Jurkat, Clone E6-1 (cell line): Measurements from ENCODE around the gene NUP98.
"Not testable (repeated sequence)": the region's sequence is repeated elsewhere in the genome, so short reads cannot be mapped to it uniquely, and the experiment has no call there.

Experiments used
- DNase-seq: peaks from one replicate; pipeline ENCODE4 v3.0.0-alpha.2; 2011; ENCODE audit warnings: low read depth, low spot score
- H3K4me3 ChIP-seq: 2 replicates; pipeline ENCODE4 v1.5.1; 2011; ENCODE audit warnings: mild to moderate bottlenecking, low read length, control low read depth, moderate library complexity

The NUP98 gene

DNA sequence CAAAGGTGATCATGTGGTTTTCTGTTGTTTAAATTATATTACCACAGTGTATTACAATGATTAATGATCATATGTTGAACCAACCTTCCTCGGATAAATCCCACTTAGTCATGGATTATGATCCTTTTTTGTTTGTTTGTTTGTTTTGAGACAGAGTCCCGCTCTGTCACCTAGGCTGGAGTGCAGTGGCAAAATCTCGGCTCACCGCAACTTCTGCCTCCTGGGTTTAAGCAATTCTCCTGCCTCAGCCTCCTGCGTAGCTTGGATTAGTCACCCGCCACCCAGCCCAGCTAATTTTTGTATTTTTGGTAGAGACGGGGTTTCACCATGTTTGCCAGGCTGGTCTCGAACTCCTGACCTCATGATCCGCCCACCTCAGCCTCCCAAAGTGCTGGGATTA is 30.5 kb downstream of the NUP98 start:
- not testable (repeated sequence) for DNase-seq, H3K4me3 ChIP-seq

DNA sequence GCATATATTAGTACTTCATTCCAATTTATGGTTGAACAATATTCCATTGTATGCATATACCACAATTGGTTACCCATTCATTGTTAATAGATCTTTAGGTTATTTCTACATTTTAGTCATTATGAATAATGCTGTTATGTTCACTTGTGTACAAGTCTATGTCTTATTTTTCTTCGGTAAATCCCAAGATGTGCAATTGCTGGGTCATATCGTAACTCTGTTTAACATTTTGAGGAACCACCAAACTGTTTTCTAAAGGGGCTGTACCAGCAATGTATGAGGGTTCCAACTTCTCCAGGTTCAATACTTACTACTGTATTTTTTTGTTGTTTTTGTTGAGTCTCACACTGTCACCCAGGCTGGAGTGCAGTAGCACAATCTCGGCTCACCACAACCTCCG is 33.1 kb downstream of the NUP98 start:
- no peak overlapping the region for H3K4me3 ChIP-seq
- no peak for DNase-seq

DNA sequence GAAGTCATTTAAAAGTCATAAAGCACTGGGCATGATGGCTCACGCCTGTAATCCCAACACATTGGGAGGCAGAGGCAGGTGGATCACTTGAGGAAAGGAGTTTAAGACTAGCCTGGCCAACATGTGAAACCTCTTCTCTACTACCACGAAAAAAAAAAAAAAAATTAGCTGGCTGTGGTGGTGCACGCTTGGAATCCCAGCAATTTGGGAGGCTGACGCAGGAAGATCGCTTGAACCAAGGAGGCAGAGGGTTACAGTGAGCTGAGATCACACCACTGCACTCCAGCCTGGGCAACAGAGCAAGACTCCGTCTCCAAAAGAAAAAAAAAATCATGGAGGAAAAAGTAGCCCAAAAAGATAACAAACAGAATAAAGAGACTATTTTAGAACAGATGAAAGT is 42.2 kb downstream of the NUP98 start:
- H3K4me3 ChIP-seq: no peak overlapping the region
- no peak for DNase-seq

DNA sequence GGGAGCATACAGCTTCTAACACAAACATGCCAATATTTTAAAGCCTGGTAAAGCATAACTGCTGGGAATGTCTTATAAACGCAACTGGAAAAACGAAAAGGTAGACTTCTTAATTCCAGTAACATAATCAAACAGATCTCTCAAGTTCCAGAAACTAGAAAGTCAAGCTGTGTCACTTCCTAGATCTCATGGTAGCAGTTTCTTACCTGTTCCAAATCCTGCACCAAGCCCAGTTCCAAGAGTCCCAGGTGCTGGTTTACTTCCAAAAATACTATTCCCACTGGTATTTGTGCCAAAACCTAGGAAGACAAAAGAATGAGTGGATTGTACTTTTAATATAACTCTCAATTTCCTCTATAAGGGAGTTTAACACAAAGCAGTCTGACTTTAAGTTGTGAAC is 44.2 kb downstream of the NUP98 start:
- no peak for DNase-seq
- no peak overlapping the region for H3K4me3 ChIP-seq

DNA sequence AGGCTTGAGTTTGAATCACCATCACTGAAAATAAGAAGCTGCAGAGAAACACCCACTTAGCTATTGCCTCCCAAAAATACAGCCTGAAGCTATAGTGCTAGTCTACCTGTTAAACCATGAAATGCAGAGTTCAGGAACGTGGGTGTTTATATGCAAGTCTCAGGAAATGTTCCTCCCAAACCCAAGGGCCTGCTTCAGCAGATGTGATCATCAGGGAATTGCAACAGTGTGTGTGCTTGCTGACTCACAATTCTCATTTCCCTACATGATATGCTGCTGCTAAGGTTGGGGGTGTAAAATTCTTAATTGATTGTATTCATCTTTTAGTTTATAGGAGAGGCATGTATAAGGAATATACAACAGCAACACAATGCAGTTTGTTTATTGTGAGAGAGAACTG is 49.6 kb downstream of the NUP98 start:
- no peak overlapping the region for H3K4me3 ChIP-seq
- no peak for DNase-seq

DNA sequence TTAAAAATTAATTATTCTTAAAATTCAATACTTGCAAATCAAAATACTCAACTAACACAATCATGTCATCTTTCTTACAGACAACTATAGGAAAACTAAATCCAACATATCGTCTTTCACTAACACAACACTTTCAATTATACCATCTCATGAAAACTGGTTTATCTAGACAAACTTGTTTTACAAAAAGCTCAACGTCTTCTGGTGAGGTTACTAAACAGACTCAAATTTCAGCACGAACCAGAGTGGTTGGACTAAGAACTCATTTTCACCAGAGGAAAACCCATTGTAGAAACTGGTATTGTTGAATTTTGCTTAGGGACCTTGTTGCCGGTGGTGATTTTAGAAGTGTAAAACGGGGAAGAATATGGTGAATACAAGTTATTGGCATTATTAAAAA is 52.2 kb downstream of the NUP98 start:
- DNase-seq: no peak
- H3K4me3 ChIP-seq: no peak overlapping the region

DNA sequence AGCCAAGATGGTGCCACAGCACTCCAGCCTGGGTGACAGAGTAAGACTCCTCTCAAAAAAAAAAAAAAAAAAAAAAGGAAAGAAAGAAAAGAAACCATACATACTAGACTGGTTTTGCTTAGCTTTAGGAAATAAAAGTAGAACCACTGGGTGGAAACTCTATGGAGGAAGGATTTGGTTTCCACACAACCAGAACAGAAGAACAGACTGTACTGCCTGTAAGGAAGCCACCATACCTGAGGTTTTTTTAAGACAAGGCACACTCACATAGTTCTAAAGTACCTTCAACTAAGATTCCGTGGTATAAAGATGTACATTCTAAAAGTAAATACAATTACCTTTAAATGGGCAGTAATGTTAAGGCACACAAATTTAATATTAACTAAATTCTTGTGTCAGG is 58.6 kb downstream of the NUP98 start:
- DNase-seq: no peak
- H3K4me3 ChIP-seq: no peak overlapping the region

DNA sequence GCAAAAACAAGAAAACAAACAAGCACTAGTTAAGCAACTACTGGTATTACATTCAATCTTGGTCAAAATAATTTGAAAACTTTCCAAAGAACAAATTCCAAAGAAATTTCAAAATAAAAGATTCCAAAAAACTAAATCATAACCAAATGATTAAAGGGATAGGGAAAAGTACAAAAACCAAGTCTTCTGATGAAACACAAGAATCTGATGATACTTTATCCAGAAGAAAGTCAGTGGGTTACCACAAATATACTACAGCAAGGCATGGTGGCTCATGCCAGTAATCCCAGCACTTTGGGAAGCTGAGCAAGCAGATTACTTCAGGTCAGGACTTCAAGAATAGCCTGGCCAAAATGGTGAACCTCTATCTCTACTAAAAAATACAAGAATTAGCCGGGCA is 59.1 kb downstream of the NUP98 start:
- DNase-seq: no peak
- H3K4me3 ChIP-seq: no peak overlapping the region

DNA sequence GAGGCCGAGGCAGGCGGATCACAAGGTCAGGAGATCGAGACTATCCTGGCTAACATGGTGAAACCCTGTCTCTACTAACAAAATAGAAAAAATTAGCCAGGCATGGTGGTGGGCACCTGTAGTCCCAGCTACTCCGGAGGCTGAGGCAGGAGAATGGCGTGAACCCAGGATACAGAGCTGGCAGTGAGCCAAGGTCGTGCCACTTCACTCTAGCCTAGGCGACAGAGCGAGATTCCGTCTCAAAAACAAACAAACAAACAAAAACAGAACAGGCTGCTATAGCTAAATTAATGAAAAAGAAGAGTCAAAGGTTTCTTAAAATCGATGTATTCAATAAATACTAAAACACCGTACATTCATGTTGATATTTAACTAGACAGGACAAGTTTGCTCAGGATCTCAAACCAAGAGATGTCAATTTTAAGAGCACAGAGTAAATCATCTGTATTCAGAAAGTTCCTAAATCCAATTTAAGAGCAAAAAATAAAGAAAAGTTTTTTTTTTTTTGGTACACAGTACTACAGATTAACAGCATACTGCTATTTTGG is 59.9 kb downstream of the NUP98 start:
- no peak for DNase-seq

DNA sequence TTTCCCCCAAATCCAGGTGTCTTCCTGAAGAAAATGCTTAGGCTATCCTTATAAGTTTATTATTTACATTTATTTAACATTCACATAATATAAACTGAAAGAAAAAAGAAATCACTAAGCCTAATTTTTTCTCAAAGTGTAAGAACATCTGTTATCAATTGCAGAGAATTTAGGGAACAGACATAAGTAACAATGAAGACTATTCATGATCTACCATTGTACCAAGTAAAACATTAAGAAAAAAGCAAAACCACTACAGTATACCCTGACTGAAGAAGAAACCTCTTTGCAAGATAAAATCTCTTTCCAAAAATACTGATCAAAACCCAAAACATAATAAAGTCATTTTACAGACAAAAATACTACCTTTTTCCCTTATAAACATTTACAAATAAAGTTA is 60.5 kb downstream of the NUP98 start:
- no peak for DNase-seq
- H3K4me3 ChIP-seq: no peak overlapping the region

More for the DNA sequence above, 59.9 kb downstream of the NUP98 start:
- no peak overlapping the region for H3K4me3 ChIP-seq

DNA sequence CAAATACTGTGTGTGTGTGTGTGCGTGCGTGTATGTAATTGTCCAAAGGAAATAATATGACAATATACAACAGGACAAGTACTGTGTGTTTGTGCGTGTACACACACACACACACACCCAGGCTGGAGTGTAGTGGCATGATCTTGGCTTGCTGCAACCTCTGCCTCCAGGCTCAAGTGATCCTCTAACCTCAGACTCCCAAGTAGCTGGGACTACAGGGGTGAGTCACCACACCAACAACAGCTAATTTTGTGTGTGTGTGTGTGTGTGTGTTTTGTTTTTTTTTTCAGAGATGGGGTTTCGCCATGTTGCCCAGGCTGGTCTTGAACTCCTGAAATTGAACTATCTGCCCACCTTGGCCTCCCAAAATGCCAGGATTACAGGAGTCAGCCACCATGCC is 61.5 kb downstream of the NUP98 start:
- H3K4me3 ChIP-seq: no peak overlapping the region
- no peak for DNase-seq

DNA sequence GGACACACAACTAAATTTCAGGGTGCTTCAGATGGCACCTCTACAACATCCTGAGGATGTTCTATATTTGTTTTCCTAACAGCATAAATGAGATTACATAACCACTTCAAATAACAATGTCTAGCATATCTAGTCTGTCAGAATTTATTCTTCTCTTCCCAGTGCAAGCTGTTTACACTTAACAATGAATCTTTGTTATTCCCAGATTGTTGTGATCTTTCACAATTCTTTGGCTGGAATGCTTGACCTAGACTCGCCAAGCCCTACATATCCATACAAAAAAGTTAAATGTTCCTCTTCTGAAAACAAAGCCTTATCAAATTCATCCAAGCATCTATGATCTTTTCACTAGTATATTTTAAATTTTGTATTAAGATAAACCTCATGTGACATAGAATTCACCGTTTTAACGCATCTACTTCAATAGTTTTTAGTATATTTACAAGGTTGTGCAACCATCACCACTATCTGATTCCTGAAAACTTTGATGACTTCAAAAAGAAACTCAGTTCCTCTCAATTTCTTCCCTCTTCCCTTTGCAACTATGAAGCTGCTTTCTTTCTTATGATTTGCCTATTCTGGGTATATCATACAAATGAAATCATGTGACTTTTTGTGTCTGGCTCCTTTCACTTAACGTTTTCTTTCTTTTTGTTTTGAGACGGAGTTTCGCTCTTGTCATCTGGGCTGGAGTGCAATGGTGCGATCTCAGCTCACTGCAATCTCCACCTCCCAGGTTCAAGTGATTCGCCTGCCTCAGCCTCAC is 64.5 kb downstream of the NUP98 start:
- no peak overlapping the region for H3K4me3 ChIP-seq
- DNase-seq: no peak

DNA sequence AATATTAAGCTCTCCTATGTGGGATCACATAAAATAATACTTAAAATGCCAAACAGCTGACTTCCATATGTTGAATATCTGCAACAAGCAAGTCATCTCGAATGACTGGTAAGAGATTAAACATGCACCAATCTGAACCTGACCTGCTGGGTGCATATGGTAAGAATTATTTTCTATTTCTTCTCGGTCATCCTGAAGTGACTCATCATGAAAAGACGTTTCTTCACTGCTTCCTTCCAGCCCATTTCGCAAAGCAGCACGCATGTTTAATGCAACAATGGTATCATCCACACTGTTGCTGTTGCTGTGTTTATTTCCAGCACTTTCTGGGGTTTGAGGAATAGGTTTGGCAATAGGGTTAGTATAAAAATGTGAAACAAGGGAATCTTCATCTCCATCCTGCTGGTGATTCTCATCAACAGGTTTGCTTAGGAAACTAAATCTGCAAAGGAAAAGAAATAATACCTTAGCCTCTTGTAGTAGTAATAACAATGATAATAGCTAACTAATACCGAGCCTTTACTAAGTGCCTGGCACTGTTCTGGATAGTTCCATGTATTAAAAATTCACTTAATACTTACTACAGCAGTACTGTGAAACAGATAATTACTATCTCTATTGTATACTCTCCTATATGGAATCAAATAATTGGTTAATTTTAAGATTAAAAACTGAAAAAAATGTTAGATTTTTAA is 74.2 kb downstream of the NUP98 start:
- no peak overlapping the region for H3K4me3 ChIP-seq
- no peak for DNase-seq

DNA sequence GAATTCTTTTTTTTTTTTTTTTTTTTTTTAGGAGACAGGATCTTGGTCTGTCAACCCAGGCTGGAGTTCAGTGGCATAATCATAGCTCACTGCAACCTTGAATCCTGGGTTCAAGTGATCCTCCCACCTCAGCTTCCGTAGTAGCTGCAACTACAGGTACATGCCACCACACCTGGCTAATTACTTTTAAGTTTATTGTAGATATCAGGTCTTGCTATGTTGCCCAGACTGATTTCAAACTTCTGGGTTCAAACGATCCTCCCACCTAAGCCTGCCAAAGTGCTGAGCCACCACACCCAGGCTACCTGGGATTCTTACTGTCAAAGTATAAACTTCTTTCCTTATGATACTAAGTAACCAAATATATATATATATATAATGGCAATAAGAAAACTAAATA is 75.3 kb downstream of the NUP98 start:
- no peak for DNase-seq
- no peak overlapping the region for H3K4me3 ChIP-seq

DNA sequence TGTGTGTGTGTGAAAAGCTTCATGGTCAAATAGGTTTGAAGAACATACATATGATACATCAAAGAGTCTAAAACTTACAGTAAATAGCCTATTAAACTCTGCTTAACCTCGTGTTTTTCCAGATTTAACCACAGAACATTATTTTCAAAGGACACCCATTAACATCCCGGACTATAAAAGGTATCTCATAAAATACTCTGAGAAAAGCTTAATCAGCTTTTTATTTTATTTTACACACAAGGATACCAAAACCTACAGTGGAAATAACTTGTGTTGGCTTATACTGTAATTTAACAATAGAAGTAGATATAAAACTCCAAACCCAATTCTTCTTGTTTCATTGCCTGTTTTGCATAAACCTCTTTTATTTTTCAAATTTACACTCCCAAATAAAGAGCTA is 76.4 kb downstream of the NUP98 start:
- no peak for DNase-seq
- no peak overlapping the region for H3K4me3 ChIP-seq

DNA sequence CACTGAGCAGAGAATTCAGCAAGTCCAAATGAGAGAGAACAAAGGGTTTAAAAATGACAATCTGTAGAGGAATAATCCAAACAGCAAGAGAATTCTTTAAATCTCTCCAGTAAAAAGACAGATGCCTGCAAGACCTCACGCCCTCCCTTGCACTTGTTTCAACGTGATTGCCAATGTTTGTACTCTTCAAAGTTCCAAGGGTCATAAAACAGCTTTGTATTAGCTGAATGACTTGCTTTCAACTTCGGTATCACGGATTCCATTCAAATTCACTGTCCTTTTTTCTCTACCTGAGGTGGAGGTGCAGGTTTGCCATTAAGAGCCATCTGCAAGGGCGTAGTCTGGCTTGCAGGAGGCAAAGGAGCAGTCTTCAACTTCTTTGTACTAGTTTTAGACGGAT is 85.1 kb downstream of the NUP98 start:
- DNase-seq: no peak
- no peak overlapping the region for H3K4me3 ChIP-seq

DNA sequence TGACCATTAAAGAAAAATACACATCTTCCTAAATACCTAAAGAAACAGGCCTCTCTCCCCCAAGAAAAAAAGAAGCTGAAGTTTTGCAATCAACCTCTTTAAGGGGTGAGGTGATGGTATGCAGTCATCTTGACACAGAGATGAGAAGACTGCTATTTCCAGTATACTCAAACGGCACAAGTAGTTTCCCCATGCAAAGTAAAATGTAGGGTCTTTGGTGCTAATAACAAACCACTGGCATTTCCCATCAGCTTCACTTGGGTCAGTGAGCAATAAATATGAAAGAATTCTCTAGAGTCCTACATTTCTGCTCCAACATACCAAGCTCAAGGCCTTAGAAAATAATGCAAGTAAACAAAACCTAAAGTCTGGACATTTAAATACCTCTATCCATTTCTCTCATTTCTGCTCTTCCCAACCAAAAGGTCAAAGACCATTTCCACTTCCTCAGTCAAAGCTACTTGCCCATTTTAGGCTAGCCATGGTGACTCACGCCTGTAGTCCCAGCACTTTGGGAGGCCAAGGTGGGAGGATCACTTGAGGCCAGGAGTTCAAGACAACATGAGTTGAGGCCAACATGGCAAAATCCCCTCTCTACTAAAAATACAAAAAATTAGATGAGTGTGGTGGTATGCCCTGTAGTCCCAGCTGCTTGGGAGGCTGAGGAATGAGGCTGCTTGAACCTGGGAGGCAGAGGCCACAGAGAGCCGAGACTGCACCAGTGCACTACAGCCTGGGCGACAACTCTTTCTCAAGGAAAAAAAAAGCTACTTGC is 86.7 kb downstream of the NUP98 start:
- DNase-seq: no peak
- no peak overlapping the region for H3K4me3 ChIP-seq

DNA sequence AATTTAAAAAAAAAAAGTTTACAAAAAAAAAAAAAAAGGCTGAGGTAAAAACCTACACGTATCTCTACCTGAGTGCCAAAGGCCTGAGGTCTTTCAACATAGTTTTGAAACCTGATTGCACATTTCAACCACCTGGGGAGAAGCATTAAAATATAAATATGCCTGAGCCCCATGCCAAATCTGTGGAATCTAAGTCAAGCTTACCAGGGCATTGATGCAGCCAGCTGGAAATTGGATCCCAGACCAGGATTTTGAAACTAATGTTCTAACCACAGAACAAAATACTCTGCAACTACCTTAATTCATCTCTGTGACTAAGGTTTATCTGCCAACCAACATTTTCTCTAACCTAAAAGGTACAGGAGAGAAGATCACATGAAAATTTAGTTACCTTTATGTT is 87.4 kb downstream of the NUP98 start:
- no peak overlapping the region for H3K4me3 ChIP-seq
- DNase-seq: no peak

DNA sequence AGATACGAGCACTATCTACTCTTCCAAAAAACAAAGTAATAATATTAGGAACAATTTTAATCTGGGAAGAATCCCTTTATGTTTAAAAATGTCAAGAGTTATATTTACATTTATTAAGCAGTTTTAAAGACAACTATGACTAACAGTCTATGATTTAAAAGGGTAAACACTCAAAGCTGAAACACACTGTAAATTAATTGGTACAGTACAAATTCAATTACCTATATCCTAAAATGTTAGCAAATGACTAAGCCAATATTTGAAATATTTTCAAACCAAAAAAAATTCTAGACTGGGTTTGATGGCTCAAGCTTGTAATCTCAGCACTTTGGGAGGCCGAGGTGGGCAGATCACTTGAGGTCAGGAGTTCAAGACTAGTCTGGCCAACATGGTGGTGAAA is 90.2 kb downstream of the NUP98 start:
- DNase-seq: no peak
- no peak overlapping the region for H3K4me3 ChIP-seq

DNA sequence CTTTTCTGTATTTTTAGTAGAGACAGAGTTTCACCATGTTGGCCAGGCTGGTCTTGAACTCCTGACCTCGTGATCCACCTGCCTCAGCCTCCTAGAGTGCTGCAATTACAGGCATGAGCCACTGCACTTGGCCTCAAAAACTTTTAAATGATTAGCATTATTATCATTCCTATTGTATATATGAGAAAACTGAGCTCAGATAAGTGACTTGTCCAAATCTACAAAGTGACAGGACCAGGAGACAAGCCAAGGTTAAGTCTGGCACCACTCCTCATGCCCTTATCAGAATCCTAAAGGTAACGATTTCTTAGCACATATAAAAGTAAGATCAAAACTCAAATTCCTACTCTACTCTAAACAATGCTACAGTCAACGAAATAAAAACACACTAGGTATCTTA is 94.0 kb downstream of the NUP98 start:
- DNase-seq: no peak
- H3K4me3 ChIP-seq: no peak overlapping the region
